ENCODE results near the gene ZNF474. TPM values are rescaled to one million over a fixed set of nuclear protein-coding genes. Genes with fewer than 3 reads are reported as not detected.
A peak's percentile ranks its signal among the peaks of the same experiment; 100 is the strongest.

ZNF474 gene
- total RNA-seq, 1 experiment from 2014 or later: 0.56 TPM

GRCh38 chr5:122145906-122146305 lies 16.6 kb downstream of the ZNF474 start:
- Mint-ChIP-seq H3K36me3 (ENCODE audit: insufficient read depth, unreplicated experiment) (no peaks in the 10 kb centered on the region), H3K4me1 (ENCODE audit: insufficient read depth, unreplicated experiment) (peaks cover 21% of the 10 kb centered on the region), H3K27ac (ENCODE audit: low read depth, unreplicated experiment) (no peak overlapping the region), H3K4me3 (ENCODE audit: unreplicated experiment) (no peak overlapping the region), H3K27me3 (ENCODE audit: insufficient read depth, unreplicated experiment) (no peaks in the 10 kb centered on the region), H3K9me3 (ENCODE audit: unreplicated experiment) (no peaks in the 10 kb centered on the region)
- no TSS peak for BruUV-seq (replicated peaks)
- no peak for TF ChIP-seq CTCF (IDR thresholded peaks at IDR 0.05; ENCODE audit: unreplicated experiment)
- intact Hi-C loops (cut with micrococcal nuclease): no loop called here
- POLR2A ChIA-PET: interaction anchor here (1.4 kb wide), 1 partner anchor 24 kb away, joined by 4 read pairs; no protein-coding TSS in a partner anchor
- CTCF ChIA-PET: interaction anchor here (0.9 to 9.7 kb wide), 4 partner anchors 9 to 184 kb away, joined by 3 to 118 read pairs (median 4); partner anchors contain the start of gene SRFBP1
- DNase-seq (ENCODE audit: unreplicated experiment): no peak

GRCh38 chr5:122149321-122150090 lies 20.2 kb downstream of the ZNF474 start:
- Mint-ChIP-seq H3K27ac (ENCODE audit: low read depth, unreplicated experiment) (no peak overlapping the region), H3K9me3 (ENCODE audit: unreplicated experiment) (no peaks in the 10 kb centered on the region), H3K36me3 (ENCODE audit: insufficient read depth, unreplicated experiment) (no peaks in the 10 kb centered on the region), H3K27me3 (ENCODE audit: insufficient read depth, unreplicated experiment) (no peaks in the 10 kb centered on the region), H3K4me1 (ENCODE audit: insufficient read depth, unreplicated experiment) (peaks cover 27% of the 10 kb centered on the region), H3K4me3 (ENCODE audit: unreplicated experiment) (no peak overlapping the region)
- intact Hi-C loops (cut with micrococcal nuclease): no loop called here
- no TSS peak for BruUV-seq (replicated peaks)
- POLR2A ChIA-PET: interaction anchor here (0.9 to 2.1 kb wide), 3 partner anchors 13 to 28 kb away, joined by 3 to 6 read pairs (median 4); no protein-coding TSS in a partner anchor
- DNase-seq (ENCODE audit: unreplicated experiment): no peak
- TF ChIP-seq CTCF (IDR thresholded peaks at IDR 0.05; ENCODE audit: unreplicated experiment): no peak
- CTCF ChIA-PET: interaction anchor here (0.6 to 4.7 kb wide), 8 partner anchors 10 to 188 kb away, joined by 3 to 24 read pairs (median 3); partner anchors contain the start of genes SRFBP1 and ZNF474

DNA sequence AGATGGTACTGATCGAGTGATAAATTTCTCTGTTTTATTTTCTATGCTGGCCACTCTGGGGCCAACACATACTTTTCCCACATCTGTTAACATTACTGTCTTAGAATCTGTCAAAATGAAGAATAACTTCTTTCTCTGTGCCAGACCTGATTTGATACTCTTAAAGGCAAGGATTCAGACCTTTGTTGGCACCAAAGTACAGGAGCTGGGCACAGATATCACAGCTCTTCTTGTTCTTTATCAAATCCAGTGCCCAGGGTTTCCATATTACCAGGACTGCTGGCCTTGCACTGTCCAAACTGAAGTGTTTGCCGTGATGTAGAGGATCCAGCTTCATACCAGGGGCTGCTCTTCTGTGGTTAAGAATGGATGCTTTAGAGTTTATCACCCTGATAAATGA lies 20.9 kb downstream of the ZNF474 start:
- Mint-ChIP-seq H3K4me1 (ENCODE audit: insufficient read depth, unreplicated experiment) (peaks cover 27% of the 10 kb centered on the region), H3K36me3 (ENCODE audit: insufficient read depth, unreplicated experiment) (no peaks in the 10 kb centered on the region), H3K27ac (ENCODE audit: low read depth, unreplicated experiment) (no peak overlapping the region), H3K27me3 (ENCODE audit: insufficient read depth, unreplicated experiment) (no peaks in the 10 kb centered on the region), H3K9me3 (ENCODE audit: unreplicated experiment) (no peaks in the 10 kb centered on the region), H3K4me3 (ENCODE audit: unreplicated experiment) (no peak overlapping the region)
- intact Hi-C loops (cut with micrococcal nuclease): no loop called here
- no peak for TF ChIP-seq CTCF (IDR thresholded peaks at IDR 0.05; ENCODE audit: unreplicated experiment)
- ChIA-PET POLR2A (interaction anchor here (0.7 to 2.1 kb wide), 4 partner anchors 13 to 194 kb away, joined by 3 to 6 read pairs (median 3); no protein-coding TSS in a partner anchor), CTCF (interaction anchor here (0.6 to 4.7 kb wide), 6 partner anchors 13 to 188 kb away, joined by 3 to 24 read pairs (median 4); partner anchors contain the start of genes SRFBP1 and ZNF474)
- DNase-seq (ENCODE audit: unreplicated experiment): no peak
- no TSS peak for BruUV-seq (replicated peaks)

- H3K9me3 Mint-ChIP-seq (ENCODE audit: unreplicated experiment): no peaks in the 10 kb centered on the region
- ChIA-PET POLR2A (interaction anchor here (0.5 to 1.3 kb wide), 12 partner anchors 9 to 698 kb away, joined by 3 to 6 read pairs (median 3); partner anchors contain the start of gene ZNF474), CTCF (interaction anchor here (0.6 to 4.7 kb wide), 11 partner anchors 18 to 975 kb away, joined by 3 to 24 read pairs (median 5); no protein-coding TSS in a partner anchor)
- DNase-seq (ENCODE audit: unreplicated experiment): peak; percentile 75
- no peaks in the 10 kb centered on the region for H3K36me3 Mint-ChIP-seq (ENCODE audit: insufficient read depth, unreplicated experiment)
- BruUV-seq (replicated peaks): no TSS peak
- intact Hi-C loops (cut with micrococcal nuclease): no loop called here
- TF ChIP-seq CTCF (IDR thresholded peaks at IDR 0.05; ENCODE audit: unreplicated experiment): no peak
- H3K4me1 Mint-ChIP-seq (ENCODE audit: insufficient read depth, unreplicated experiment): peaks cover 27% of the 10 kb centered on the region
- peak overlapping the region; percentile 80 for H3K27ac Mint-ChIP-seq (ENCODE audit: low read depth, unreplicated experiment)
- no peaks in the 10 kb centered on the region for H3K27me3 Mint-ChIP-seq (ENCODE audit: insufficient read depth, unreplicated experiment)
- H3K4me3 Mint-ChIP-seq (ENCODE audit: unreplicated experiment): no peak overlapping the region
Measured at GRCh38 chr5:122151640-122152039, 22.3 kb downstream of the ZNF474 start.
